IPS-NIHi7 (cell line): Measurements from ENCODE around the gene ANKRD11.

Source experiments
- DNase-seq: peaks from one replicate; pipeline ENCODE4 v3.0.0; 2012; ENCODE audit warnings: mixed read lengths; ENCODE audit errors: extremely low spot score

The ANKRD11 gene

DNA sequence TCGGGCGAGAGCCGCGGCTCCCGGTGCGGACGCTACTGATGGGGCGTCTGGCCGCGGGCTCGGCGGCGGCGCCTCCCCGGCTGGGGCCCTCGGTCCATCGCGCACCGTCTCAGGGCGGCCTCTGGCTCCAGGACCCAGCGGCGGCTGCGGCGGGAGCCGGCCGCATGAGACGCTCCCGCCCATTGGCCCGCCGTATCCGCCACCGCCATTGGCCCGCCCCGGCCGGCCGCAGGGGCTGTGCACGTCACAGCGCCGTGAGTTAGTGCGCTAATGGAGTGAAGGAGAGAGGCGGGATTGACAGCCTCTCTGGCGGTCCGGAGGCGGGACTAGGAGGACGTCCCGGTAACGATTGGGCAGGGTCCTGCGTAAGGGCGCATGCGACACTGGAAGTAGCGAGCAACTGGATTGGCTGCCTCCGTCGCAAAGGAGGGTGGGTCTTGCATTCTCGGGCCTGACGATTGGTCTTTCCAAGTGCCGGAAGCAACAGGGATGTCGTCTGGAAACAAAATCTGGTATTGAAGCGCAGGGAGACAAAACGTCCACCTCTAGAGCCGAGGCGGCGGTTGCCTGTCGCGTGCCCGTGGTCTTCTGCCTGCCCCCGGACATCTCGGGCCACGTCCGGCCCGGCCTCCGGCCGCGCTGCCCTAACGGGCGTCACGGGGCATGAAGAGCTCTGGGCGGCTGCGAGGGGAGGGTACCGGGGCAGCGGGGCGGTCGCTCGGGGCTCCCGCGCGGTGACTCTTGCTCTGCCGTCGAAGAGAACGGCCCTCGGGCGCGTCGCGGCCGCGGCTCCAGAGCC lies at the start of gene ANKRD11:
Gene ANKRD11 (minus strand): TSS at position 123 of the 799 bp plus-strand sequence. CDS start 173,542 bp downstream, outside the sequence.
- DNase-seq, result peak; percentile 99

DNA sequence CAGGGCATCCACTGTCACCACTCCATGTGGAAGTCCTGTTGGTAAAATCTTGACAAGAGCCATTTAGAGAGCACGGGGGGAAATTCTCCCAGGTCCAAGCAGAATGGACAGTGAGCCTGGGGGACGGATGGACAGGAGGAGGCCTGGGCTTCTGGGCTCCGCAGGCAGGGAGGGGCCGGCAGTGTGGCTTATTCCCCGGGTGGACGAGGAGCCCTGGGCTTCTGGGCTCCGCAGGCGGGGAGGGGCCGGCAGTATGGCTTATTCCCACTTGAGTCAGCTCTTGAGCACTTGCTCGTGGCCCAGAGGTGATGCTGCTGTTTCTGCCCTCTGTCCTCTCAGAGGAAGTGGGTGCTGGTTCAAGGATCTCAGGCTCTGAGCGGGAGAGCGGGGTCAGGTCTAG lies 47.9 kb upstream of the ANKRD11 start:
- DNase-seq, result no peak

DNA sequence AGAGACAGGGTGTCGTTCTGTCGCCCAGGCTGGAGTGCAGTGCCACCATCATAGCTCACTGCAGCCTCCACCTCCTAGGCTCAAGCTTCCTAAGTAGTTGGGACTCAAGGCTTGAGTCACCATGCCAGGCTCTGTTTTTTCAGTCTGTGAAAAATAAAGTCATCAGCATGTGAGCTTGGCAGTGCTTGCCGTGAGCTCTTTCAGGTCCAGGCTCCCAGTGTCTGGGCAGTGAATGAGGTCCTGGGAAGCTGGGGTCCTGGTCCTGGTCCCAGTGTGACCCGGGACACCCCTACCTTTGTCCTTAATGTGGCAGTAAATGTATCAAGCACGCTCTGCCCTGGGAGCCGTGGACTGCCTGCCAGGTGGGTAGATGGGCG lies 47.2 kb upstream of the ANKRD11 start:
- no peak for DNase-seq

DNA sequence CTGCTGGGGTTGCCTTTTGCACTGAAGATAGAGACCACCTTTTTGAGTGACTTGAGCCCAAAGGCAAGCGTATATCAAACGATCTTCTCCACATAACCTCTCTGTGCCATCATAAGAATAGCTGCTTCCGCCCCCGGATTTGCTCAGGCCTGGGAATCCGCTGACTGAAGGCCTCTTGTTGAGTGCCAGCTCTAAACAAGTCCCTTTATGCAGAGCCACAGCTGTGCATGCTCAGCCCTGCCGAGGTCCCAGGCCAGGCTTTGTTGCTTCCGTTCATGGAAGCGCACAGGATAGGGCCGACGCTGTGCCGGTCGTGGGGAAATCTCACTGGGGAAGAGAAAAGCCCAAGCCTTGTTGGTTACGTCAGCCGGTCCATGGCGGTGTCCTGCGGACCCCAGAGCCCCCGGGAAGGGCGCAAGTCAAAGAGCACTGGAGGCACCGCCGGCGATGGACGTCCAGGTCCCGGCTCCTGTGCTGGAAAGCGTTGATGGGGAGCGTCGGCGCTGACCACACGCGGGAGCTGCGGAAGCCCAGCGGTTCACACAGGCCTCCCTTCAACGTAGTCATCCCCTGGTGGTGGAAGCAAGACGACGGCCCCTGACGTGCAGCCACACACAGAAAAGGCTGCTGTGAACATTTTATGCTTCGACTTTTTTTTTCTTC lies 46.7 kb upstream of the ANKRD11 start:
- no peak for DNase-seq

DNA sequence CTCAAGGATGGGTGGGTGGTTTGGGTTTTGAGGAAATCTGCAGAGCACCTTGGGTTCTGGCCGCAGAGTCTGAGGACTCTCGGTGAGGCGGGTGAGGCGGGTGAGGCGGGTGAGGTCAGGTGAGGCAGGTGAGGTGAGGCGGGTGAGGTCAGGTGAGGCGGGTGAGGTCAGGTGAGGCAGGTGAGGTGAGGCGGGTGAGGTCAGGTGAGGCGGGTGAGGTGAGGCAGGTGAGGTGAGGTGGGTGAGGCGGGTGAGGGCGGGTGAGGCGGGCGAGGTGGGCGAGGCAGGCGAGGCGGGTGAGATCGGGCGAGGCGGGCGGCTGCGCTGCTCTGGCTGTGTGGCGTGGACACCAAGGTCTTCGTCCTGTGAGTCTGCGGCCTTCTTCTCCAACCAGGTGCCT lies 46.0 kb upstream of the ANKRD11 start:
- no peak for DNase-seq

DNA sequence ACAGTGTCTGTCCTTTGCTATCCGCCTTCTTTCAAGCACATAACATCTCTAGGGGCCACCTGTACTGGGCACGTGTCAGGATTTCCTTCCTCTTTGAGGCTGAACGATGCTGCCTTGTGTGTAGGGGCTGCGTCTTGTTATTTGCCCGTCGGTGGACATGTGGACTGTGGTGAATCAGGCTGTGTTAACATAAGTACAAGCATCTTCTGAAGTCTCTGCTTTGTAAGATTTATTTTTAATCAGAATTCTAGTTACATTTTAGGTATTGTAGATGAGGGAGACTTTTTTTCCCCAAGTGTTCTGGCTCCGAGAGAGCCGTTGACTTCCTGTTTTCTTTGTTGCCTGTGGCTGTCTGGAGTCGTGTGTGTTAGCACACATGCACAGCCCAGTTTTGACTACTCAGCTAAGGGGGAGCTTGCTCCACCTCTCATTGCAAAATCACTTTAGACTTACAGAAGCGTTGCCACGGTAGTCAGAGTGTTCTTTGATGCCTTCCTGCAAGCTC lies 43.9 kb upstream of the ANKRD11 start:
- no peak for DNase-seq

DNA sequence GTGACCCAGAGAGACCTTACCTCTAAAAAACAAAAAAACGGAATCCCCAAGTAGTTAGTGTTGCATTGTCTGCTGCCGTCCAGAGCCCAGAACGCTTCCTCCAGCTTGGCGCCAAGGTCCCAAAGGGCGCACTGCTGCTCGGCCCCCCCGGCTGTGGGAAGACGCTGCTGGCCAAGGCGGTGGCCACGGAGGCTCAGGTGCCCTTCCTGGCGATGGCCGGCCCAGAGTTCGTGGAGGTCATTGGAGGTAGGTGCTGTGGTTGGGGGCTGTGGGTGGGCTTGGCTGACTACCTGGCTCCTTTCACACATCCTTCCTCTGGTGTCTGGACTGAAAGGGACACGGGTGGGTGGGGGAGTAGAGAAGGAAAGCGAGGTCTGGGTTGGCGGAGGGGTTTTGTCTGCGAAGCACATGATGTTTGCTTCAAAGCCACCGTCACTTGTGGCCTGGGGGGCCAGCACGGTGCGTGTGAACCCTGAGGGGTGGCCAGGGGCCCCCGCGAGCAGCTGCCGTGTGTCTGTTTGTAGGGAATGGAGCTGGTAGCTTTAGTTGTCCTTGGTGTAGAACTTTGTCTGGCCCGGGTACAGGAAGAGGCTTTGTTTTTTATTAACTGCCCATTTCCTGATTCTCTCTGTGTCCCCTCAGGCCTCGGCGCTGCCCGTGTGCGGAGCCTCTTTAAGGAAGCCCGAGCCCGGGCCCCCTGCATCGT lies 41.6 kb upstream of the ANKRD11 start:
- DNase-seq, result no peak

DNA sequence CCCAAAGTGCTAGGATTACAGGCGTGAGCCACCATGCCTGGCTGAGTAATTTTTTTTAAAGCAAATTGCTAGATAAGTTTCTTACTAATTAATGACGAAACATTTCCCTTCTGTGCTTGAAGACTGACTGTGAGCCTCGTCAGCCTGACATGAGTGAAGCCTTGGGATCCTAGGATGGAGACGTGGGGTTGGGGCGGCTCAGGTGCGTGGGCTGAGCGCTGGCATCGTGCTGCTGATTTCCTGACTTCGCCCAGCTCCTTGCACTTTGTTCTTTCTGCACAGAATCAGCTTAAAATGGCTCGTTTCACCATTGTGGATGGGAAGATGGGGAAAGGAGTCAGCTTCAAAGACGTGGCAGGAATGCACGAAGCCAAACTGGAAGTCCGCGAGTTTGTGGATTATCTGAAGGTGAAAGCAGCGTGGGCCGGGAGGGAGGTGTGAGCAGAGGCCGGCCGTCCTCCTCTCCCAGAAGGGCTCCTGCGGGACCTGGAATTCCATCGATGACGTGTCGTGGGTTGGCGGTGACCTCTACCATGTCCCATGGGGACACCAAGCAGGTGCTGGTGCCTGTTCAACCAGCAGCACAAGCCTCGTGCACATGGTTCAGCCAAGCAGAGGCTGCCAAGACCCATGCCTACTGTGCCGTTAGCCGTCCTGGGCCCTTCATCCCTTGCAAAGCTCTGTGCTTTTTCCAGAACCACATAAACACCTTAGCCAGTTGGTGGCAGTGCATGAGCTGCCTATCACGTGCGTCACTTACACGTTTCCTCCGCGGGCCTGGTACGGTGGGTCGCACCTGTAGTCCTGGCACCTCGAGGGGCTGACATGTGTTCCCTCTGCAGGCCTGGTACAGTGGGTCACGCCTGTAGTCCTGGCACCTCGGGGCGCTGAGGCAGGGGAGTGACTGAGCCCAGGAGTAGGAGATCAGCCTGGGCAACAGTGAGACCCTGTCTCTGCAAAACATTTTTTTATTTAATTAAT lies 40.3 kb upstream of the ANKRD11 start:
- no peak for DNase-seq

DNA sequence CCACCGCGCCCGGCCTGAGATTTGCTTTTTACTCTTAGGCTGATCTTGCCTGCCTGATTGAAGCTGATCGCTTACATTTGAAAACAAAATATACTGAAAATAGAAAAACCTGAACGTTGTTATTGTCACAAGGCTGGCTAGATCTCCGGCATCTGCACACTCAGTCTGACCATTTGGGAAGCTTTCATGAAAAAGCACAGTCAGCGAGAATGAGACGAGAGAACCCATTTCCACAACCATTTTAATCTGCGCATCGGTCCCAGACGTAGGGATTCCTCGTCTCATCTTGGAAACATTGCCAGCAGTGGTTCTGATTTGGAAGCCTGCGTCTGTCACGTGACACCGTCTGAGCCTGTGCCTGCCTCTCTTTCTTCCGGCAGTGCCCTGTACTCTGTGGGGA lies 38.7 kb upstream of the ANKRD11 start:
- DNase-seq, result no peak

DNA sequence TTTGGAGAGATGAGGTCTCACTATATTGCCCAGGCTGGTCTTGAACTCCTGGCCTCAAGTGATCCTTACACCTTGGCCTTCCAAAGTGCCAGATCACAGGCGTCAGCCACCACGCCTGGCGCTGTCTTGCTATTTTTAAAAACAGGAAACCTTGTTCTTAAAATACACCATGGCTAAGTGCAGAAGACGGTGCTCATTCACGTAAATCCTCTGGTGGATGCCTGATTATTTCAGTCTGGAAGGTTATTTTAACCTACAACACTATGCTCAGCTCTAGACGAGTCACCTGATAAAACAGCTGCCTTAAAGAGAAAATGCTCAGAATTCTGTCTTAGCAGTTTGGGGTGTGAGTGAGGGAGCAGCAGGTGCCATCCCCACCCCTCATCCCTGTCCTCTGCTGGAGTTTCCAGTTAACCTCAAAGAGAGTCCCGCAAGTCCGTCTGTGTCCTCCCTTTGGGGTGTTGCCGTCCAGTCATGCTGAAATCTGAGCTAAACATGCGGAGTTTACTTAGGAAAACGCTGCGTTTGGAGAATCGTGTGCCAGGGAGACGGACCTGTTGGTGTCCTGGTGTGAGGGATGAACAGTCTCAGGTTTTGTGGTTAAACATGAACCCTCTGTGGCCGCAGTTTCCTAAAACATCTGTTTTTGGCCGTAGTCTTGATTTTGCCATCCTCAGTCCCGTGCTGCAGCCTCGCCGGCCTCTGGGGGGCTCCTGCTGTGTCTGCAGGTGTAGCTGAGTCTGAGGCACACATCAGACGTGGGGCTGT lies 35.0 kb upstream of the ANKRD11 start:
- no peak for DNase-seq

DNA sequence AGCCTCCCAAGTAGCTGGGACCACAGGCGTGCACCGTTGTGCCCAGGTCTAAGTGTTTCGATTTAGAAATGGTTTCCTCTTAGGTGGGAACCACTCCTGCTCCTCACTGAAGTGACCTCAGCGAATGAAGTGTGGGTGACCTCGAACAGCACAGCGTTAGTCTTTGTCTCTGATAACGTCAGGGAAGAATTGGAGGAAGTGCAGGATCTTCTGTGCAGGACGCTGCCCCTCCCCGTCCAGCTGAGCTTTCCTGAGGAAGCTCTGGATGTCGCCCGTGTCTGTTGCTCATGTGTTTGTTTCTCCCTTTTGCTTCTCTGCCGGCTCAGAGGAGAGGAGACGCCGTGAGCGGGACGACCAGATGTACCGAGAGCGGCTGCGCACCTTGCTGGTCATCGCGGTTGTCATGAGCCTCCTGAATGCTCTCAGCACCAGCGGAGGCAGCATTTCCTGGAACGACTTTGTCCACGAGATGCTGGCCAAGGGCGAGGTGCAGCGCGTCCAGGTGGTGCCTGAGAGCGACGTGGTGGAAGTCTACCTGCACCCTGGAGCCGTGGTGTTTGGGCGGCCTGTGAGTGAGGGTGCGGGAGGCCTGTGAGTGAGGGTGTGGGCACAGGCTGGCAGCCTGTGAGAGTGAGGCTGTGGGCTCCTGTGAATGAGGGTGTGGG lies 33.5 kb upstream of the ANKRD11 start:
- DNase-seq, result no peak

DNA sequence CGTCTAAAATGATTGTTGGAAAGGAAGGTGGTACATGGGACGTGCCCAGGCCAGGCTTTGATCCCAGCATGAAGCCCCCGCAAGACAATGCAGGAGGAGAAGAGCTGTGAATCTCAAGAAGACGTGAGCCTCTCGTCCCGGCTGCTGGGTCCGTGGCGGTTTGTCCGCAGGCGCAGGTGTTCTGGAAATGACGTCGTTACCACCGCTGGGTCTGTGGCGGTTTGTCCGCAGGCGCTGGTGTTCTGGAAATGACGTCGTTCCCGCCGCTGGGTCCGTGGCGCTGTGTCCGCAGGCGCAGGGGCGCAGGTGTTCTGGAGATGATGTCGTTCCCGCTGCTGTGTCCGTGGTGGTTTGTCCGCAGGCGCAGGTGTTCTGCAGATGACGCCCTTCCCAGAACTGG lies 31.9 kb upstream of the ANKRD11 start:
- DNase-seq, result no peak

DNA sequence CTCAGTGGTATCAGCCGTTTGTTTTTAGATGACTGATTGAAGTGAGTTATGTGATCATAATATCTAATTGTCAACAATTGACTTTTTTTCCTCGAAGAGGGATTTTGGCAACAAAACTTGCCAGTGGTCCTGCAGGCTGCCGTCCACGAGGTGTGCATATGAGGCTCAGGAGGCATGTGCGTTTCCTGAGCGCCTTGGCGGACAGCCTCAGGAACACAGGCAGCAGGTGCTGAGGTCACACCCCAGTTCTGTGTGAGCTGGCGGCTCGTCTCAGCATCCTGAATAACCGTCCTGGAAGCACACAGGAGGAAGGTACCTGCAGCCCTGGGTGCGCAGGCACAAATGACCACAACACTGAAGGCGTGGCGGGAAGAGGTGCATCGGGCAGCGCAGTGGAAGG lies 29.5 kb upstream of the ANKRD11 start:
- no peak for DNase-seq

DNA sequence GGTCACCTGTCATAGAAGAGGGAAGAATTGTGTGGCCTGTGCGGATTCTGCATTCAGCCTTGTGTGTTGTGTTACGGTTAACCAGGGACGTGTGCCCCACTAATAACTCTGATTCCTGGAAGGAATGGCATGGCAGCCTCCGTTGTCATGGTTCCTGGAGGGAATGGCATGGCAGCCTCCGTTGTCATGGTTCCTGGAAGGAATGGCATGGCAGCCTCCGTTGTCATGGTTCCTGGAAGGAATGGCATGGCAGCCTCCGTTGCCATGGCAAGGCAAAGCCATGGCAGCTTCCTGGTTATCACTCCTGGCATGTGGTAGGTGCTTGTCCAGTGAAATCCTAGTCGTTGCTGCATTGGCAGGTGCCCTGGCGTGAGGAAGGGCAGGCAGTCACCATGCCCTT lies 26.8 kb upstream of the ANKRD11 start:
- no peak for DNase-seq

DNA sequence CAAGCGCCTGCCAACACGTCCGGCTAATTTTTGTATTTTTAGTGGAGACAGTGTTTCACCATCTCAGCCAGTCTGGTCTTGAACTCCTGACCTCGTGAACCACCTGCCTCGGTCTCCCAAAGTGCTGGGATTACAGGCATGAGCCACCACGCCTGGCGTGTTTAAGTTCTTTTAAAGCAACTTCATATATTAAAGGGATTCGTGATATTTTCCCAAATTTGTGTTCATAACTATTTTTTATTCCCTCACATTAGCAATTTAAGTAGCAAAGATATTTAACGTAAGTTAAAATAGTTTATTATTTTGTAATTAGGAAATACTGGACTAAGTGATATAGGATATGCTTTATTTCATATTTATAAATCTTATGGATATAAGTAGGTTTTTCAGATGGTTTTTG lies 22.1 kb upstream of the ANKRD11 start:
- DNase-seq, result no peak

DNA sequence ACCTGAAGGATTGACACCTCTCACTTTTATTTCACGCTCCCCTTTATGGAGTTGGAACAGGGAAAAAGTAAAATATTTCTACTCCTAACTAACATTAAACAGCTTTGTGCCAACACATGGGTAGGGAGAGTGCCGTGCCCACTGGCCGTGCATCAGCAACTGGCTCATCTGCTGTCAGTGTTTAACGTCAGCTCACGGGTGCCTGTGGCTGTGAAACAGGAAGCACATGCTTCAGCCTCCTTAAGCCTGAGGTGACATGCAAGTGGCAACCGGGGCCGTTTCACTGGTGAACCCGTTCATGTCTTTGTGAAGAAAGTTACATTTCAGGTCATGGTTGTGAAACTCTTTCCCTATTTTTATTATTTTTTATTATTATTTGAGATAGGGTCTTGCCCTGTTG lies 21.0 kb upstream of the ANKRD11 start:
- no peak for DNase-seq

DNA sequence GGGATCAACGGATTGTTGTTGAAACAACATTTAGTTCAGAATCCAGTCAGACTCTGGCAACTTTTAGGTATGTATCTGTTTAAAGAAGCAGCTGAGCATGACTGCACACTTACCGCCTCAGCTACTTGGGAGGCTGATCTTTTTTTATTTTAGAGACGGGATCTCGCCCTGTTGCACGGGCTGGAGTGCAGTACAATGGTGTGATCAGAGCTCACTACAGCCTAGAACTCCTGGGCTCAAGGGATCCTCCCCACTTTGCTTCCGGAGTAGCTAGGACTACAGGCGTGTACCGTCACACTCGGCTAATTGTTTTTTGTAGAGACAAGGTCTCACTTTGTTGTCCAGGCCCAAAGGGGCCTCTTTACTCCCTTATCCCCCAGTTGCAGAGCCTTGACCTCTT lies 20.2 kb upstream of the ANKRD11 start:
- DNase-seq, result no peak

DNA sequence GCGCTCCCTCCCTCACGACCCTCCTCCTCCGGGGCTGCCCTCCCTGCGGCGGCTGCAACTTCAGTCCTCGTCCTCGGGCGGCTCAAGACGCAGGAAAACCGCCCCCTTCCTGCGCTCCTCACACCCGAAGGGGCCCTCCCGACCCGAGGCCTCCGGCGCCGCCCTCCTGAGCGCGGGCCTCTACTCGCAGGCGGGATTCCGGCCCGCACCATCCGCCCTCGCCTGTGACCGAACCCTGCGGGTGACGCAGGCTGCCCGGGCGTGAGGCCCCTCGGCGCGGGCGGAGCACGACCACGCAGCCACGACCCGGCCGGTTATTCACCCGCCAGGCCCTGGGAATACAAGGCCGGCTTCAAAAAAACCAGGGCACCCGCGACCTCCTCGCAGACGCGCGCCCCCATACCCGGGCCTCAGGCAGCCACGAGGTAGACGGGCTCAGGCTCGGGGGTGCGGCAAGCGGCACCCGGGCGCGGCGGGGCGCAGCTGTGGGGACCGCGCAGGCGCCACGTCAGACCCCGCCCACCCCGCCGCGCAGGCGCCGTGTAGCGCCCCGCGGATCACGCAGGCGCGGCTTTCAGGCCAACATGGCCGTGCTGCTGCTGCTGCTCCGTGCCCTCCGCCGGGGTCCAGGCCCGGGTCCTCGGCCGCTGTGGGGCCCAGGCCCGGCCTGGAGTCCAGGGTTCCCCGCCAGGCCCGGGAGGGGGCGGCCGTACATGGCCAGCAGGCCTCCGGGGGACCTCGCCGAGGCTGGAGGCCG lies 17.7 kb upstream of the ANKRD11 start, which contains the start of gene SPG7:
Gene SPG7 (plus strand): TSS at position 570 of the 757 bp plus-strand sequence. CDS start 15 bp downstream, at position 585.
- DNase-seq, result peak; percentile 98

DNA sequence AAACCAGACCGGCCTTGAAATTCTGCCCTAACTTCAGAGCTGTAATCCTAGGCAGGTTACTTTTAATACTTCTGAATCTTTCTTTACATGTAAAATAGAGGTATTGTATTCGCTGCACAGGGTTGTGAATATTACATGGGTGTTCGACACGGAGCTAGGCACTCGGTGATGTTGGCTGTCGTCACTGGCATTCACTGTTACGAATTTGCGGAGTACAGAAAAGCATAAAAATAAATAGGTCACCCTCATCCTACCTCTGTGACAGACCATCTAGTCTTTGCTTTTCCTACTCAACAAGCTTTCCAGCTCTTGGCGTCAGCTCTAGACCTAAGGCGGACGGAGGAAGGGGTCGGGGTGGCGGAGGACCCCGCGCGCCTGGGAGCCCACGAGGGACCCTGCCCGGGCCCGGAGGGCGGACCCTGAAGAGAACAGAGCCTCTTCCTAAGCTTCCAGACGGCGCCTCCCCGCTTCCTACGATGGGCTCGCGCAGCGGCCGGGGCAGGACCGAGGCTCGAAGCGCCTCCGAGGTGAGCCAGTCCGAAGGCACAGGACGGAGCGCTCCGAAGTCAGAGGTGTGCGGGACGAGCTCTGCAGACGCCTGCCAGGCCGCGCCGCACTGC lies 17.0 kb upstream of the ANKRD11 start:
- DNase-seq, result no peak
